Stimulated activated CD4-positive, alpha-beta T cell treated with anti-CD3 and anti-CD28 coated beads, Interleukin-2, amount 100 ng/mL, for 4 hours (primary cell): ENCODE results near the gene SMAD1.

ENCODE experiments used
- DNase-seq: peaks from one replicate; pipeline ENCODE4 v3.0.0-alpha.2; 2020; ENCODE audit warnings: low read depth

Gene SMAD1

GRCh38 chr4:145489556-145489955 is 7.9 kb downstream of the SMAD1 start:
- no peak for DNase-seq

GRCh38 chr4:145490361-145490760 is 8.7 kb downstream of the SMAD1 start:
- DNase-seq = no peak

GRCh38 chr4:145490796-145491195 is 9.1 kb downstream of the SMAD1 start:
- no peak for DNase-seq

- DNase-seq = no peak
Observed at GRCh38 chr4:145492376-145492775, 10.7 kb downstream of the SMAD1 start.

GRCh38 chr4:145493166-145493565 is 11.5 kb downstream of the SMAD1 start:
- no peak for DNase-seq

- DNase-seq = no peak
Observed at GRCh38 chr4:145494666-145495270, 13.1 kb downstream of the SMAD1 start.

- DNase-seq = no peak
Observed at GRCh38 chr4:145496292-145496691, 14.6 kb downstream of the SMAD1 start.

- DNase-seq = no peak
Observed at GRCh38 chr4:145497199-145498149, 15.8 kb downstream of the SMAD1 start.

GRCh38 chr4:145498430-145498829 is 16.8 kb downstream of the SMAD1 start:
- no peak for DNase-seq

- DNase-seq = no peak
Observed at GRCh38 chr4:145501051-145501660, 19.5 kb downstream of the SMAD1 start.

- DNase-seq = no peak
Observed at GRCh38 chr4:145502809-145503208, 21.2 kb downstream of the SMAD1 start.

- no peak for DNase-seq
Observed at GRCh38 chr4:145503486-145504072, 21.9 kb downstream of the SMAD1 start.

- DNase-seq = no peak
Observed at GRCh38 chr4:145505995-145506394, 24.3 kb downstream of the SMAD1 start.

GRCh38 chr4:145507636-145508035 is 26.0 kb downstream of the SMAD1 start:
- no peak for DNase-seq

GRCh38 chr4:145511913-145512522 is 30.4 kb downstream of the SMAD1 start:
- DNase-seq = no peak

GRCh38 chr4:145513020-145513621 is 31.5 kb downstream of the SMAD1 start:
- DNase-seq = no peak

GRCh38 chr4:145520172-145520571 is 38.5 kb downstream of the SMAD1 start:
- DNase-seq = no peak

GRCh38 chr4:145521282-145521681 is 39.6 kb downstream of the SMAD1 start:
- no peak for DNase-seq

GRCh38 chr4:145523117-145523516 is 41.5 kb downstream of the SMAD1 start:
- no peak for DNase-seq

- DNase-seq = no peak
Observed at GRCh38 chr4:145524552-145524951, 42.9 kb downstream of the SMAD1 start.

GRCh38 chr4:145525291-145525740 is 43.7 kb downstream of the SMAD1 start:
- no peak for DNase-seq

GRCh38 chr4:145527773-145528172 is 46.1 kb downstream of the SMAD1 start:
- DNase-seq = no peak
